ELF-1 (cell line): Measurements from ENCODE around the gene SNX30.

Source experiments
- DNase-seq: peaks from one replicate; pipeline ENCODE4 v3.0.0-alpha.2; 2016; ENCODE audit warnings: low read depth, low spot score

SNX30 gene

GRCh38 chr9:112856843-112857242 lies 106.3 kb downstream of the SNX30 start:
- no peak for DNase-seq

GRCh38 chr9:112858005-112858404 lies 107.4 kb downstream of the SNX30 start:
- DNase-seq: no peak

- no peak for DNase-seq
Measured at GRCh38 chr9:112858625-112859147, 108.1 kb downstream of the SNX30 start.

GRCh38 chr9:112860451-112860850 lies 109.9 kb downstream of the SNX30 start:
- DNase-seq: no peak

- DNase-seq: no peak
Measured at GRCh38 chr9:112861155-112861554, 110.6 kb downstream of the SNX30 start.

GRCh38 chr9:112861638-112862555 lies 111.3 kb downstream of the SNX30 start:
- DNase-seq: no peak

- DNase-seq: no peak
Measured at GRCh38 chr9:112863214-112863613, 112.7 kb downstream of the SNX30 start.

- DNase-seq: no peak
Measured at GRCh38 chr9:112863746-112864145, 113.2 kb downstream of the SNX30 start.

GRCh38 chr9:112864403-112864802 lies 113.8 kb downstream of the SNX30 start:
- no peak for DNase-seq

GRCh38 chr9:112864982-112865381 lies 114.4 kb downstream of the SNX30 start:
- DNase-seq: no peak

GRCh38 chr9:112866662-112867274 lies 116.2 kb downstream of the SNX30 start:
- DNase-seq: peak; percentile 95

GRCh38 chr9:112867275-112867991 lies 116.9 kb downstream of the SNX30 start:
- DNase-seq: peak; percentile 85

GRCh38 chr9:112868461-112868860 lies 117.9 kb downstream of the SNX30 start:
- DNase-seq: no peak

GRCh38 chr9:112869041-112869529 lies 118.5 kb downstream of the SNX30 start:
- no peak for DNase-seq

GRCh38 chr9:112869917-112870316 lies 119.4 kb downstream of the SNX30 start:
- DNase-seq: no peak

GRCh38 chr9:112870556-112870955 lies 120.0 kb downstream of the SNX30 start:
- no peak for DNase-seq

GRCh38 chr9:112872019-112872418 lies 121.5 kb downstream of the SNX30 start:
- DNase-seq: no peak

- DNase-seq: no peak
Measured at GRCh38 chr9:112873773-112874405, 123.3 kb downstream of the SNX30 start.

- no peak for DNase-seq
Measured at GRCh38 chr9:112878752-112879151, 128.2 kb downstream of the SNX30 start.

GRCh38 chr9:112880650-112881049 lies 130.1 kb downstream of the SNX30 start:
- no peak for DNase-seq

GRCh38 chr9:112881331-112881730 lies 130.8 kb downstream of the SNX30 start:
- DNase-seq: no peak
